Measurements from ENCODE around the gene CHKB.

- TF ChIP-seq POLR2AphosphoS5 (IDR thresholded peaks at IDR 0.05; ENCODE audit: borderline replicate concordance, low read depth, low read length) (no peak), EZH2 (IDR thresholded peaks at IDR 0.05) (no peak), FOXP2 (optimal IDR thresholded peaks at IDR 0.05; ENCODE audit: control extremely low read depth, extremely low read length, insufficient read depth) (no peak)
Measured at GRCh38 chr22:50532824-50533796, 49.5 kb downstream of the CHKB start.

Measured in SK-N-MC (cell line).